GM12864 (cell line): ENCODE results near the gene SLC50A1.
"Not testable (repeated sequence)": the region's sequence is repeated elsewhere in the genome, so short reads cannot be mapped to it uniquely, and the experiment has no call there.

Source experiments
- DNase-seq: peaks from one replicate; pipeline ENCODE4 v3.0.0-alpha.2; 2011; ENCODE audit warnings: low read depth
- H3K4me3 ChIP-seq: 2 replicates; pipeline ENCODE4 v1.5.1; 2011; ENCODE audit warnings: mild to moderate bottlenecking, low read depth, low read length, control low read depth
- TF ChIP-seq, protein P1 (sequence below): IDR thresholded peaks from 2 replicates; pipeline ENCODE4 v1.5.1; 2011; ENCODE audit warnings: low read depth, mild to moderate bottlenecking, moderate library complexity, low read length, control low read depth, inconsistent platforms; ENCODE audit errors: missing control alignments

SLC50A1 gene

DNA sequence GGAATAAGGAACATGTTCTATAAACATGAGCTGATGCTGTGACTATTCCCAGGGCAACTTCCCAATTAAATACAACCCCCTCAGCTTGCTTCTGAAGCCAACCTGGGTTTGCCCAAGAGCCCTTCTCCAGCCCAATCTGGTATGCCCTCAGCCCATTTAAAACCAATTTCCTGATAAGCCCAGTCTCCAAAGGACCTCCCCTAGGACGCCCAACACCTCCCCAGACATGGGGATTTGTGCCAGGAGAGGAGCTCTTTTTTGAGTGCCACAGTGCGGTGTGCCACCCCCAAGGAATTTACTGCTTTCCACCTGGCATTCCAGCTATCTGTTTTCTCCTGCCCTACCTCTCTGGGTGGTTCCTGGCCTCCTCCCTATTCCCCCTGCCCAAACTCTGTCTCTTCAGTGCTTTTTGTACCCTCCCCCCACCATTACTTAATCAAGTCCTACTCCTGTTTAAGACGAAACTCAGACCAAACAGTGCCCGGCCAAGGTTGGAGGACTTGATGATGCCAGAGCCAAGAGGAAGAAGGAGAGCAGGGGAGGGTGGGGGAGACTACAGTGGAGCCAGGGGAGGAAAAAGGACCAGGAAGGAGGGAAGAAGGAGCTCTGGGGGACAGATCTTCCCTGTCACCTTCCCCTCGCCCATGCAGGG is 19.4 kb upstream of the SLC50A1 start:
- no peak overlapping the region for H3K4me3 ChIP-seq
- no peak for DNase-seq
- TF ChIP-seq, protein P1, sequence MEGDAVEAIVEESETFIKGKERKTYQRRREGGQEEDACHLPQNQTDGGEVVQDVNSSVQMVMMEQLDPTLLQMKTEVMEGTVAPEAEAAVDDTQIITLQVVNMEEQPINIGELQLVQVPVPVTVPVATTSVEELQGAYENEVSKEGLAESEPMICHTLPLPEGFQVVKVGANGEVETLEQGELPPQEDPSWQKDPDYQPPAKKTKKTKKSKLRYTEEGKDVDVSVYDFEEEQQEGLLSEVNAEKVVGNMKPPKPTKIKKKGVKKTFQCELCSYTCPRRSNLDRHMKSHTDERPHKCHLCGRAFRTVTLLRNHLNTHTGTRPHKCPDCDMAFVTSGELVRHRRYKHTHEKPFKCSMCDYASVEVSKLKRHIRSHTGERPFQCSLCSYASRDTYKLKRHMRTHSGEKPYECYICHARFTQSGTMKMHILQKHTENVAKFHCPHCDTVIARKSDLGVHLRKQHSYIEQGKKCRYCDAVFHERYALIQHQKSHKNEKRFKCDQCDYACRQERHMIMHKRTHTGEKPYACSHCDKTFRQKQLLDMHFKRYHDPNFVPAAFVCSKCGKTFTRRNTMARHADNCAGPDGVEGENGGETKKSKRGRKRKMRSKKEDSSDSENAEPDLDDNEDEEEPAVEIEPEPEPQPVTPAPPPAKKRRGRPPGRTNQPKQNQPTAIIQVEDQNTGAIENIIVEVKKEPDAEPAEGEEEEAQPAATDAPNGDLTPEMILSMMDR = no peak

DNA sequence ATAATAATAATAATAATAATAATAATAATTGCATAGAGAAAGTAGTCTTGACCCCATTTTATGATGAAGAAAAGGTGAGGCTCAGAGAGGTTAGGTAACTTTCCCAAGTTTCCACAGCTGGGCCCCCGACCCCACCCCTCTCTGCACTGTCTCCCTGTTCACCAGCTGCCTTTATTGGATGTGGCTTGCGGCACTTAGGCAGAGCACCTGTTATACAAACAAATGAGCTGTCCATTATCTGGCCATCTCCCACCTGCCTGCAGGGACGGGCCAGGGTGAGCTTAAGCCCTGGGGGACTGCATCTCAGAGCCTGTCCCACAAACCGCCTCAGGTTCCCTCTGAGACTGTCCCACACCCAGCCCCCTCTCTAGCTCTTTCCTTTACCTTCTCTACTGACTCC is 18.0 kb upstream of the SLC50A1 start:
- TF ChIP-seq, protein P1 = no peak
- DNase-seq = no peak
- no peak overlapping the region for H3K4me3 ChIP-seq

DNA sequence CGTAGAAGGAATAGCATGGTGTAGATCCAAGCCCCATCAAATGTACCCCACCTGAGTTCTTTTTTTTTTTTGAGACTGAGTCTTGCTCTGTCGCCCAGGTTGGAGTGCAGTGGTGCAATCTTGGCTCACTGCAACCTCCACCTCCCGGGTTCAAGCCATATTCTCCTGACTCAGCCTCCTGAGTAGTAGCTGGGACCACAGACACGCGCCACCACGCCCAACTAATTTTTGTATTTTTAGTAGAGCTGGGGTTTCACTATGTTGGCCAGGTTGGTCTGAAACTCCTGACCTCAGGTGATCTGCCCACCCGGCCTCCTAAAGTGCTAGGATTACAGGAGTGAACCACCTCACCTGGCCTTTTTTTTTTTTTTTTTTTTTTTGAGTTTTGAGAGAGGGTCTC is 17.6 kb upstream of the SLC50A1 start:
- DNase-seq = not testable (repeated sequence)

DNA sequence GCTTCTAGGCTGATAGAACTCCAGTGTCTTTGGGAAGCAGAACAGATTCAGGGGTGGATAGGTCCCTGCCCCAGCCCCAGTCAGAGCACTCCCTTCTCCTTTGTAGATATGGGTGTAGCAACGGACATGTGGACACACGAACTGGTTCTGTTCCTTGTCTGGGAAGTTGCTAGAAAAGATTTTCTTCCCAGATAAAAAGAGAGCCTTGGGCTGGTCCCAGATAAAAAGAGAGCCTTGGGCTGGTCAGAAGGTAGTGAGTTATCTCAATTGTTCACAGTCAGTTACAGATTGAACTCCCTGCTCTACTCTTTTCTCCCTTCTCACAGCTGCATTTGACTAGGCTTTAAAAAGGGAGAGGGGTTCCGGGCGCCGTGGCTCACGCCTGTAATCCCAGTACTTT is 15.4 kb upstream of the SLC50A1 start:
- no peak for DNase-seq
- H3K4me3 ChIP-seq = no peak overlapping the region
- TF ChIP-seq, protein P1 = no peak

More for the DNA sequence above, 17.6 kb upstream of the SLC50A1 start:
- H3K4me3 ChIP-seq = not testable (repeated sequence)

DNA sequence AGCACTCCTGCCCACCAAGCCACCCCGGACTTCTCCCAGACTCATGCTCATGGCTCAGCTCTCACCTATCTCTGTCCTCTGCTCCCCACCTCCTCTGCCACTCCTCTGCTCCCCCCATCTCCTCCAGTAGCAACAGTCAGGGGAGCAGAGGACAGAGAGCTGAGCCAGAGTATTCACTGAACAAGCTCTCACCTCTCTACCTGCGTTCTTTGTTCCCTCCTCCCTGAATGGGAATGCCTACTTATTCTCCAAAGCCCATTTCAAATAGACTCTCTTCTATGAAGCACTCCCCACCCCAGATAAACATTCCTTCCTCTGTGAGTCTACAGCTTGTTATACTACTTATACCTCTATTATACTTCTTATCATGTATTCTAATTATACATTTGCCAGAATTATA is 14.4 kb upstream of the SLC50A1 start:
- TF ChIP-seq, protein P1 = no peak
- H3K4me3 ChIP-seq = no peak overlapping the region
- DNase-seq = no peak

DNA sequence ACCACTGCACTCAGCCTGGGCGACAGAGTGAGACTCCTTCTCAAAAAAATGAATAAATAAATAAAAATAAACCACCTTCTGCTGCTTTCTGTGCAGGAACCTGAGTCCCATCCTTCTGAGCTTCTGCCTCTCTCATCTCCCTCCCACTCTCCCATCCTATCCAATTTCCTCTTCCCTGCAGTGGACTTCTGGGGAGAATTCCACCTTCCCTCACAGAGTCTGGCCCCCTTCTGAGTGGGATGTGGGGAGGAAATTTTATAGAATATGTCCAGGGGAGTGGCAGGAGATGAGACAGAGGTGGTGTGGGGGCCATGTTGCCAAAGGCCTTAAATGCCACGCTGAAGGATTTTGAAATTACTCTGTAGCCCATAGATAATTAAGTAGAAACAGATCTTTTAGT is 13.3 kb upstream of the SLC50A1 start:
- no peak for DNase-seq
- no peak overlapping the region for H3K4me3 ChIP-seq

DNA sequence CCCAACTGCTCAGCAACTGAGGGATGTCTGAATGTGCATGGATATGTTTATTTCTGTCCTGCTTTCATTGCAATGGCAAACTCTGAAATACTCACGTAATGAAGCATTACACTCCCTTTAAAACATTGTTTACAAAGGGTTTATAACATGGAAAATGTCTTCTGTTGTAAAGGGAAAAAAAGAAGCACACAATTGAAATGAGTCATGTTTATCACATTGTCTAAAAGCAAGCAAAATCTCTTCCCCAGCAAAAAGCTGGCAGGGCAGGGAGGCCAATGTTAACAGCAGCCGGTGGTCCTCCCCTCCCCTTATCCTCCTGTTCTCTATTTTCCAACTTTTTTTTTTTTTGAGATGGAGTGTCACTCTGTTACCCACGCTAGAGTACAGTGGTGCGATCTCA is 11.9 kb upstream of the SLC50A1 start:
- no peak for DNase-seq
- H3K4me3 ChIP-seq = no peak overlapping the region
- TF ChIP-seq, protein P1 = no peak

More for the DNA sequence above, 13.3 kb upstream of the SLC50A1 start:
- TF ChIP-seq, protein P1 = no peak
